Stimulated activated CD4-positive, alpha-beta T cell treated with anti-CD3 and anti-CD28 coated beads, Interleukin-1b, Interleukin-23, amount 100 ng/mL, for 1 hour (primary cell): ENCODE results near the gene FRMD4A.

Experiments used
- DNase-seq, 2 donors: peaks; one replicate each; pipeline ENCODE4 v3.0.0-alpha.2; 2020; ENCODE audit warnings: low read depth in 2 of 2

Gene FRMD4A

DNA sequence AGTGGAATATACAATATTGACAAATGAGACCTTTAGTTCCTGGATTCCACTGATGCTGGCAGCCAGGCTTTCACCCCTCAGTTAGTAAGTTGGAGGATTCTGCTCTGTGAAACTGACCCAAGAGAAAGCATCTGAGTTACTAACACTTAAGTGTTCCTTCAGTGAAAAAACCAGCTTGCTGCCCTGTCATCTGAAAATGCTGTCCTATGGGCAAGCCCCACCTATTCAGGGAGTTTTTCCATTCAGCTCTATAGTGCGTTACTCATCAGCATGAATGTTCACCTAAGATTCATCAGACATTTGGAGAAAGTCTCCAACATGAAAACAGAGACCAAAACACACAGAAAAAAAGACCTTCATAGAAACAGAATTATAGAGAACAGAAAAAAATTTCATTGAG, 706.1 kb downstream of the FRMD4A start:
- no peak for DNase-seq

DNA sequence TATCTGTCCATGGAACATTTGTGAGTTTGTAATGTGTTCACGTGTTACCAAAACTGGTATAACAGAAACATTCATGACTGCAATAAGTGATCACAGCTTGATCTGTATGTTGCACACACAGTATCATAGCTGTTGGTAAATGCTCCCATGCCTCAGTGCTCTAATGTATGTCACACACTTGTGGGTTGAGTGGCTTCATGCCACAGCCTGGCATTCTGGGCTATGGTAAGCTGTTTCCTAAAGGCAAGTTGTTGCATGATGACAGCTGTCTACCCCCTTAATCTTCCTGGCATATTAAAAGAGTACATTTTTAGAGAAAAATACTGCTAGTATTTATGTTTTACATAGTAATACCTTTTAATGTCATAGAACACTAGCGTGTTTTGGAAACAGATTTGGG, 708.8 kb downstream of the FRMD4A start:
- DNase-seq = no peak

DNA sequence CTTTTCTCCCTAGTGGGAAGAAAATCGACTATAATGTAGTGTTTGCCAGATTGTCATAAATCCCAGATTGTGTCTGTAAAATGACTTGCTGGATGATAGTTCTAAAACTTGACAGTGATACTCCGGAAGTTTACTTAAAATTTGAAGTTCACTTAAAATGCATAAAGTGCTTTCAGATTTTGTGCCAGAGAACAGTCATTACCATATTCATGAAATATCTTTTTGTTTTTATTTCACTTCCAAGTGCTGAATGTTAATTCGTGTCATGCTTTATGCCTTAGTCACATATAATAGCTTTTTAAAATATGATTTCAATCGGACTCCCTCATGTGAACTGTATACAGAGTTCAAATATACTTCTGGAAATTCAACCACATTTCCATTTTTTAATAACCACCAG, 713.6 kb downstream of the FRMD4A start:
- no peak for DNase-seq

DNA sequence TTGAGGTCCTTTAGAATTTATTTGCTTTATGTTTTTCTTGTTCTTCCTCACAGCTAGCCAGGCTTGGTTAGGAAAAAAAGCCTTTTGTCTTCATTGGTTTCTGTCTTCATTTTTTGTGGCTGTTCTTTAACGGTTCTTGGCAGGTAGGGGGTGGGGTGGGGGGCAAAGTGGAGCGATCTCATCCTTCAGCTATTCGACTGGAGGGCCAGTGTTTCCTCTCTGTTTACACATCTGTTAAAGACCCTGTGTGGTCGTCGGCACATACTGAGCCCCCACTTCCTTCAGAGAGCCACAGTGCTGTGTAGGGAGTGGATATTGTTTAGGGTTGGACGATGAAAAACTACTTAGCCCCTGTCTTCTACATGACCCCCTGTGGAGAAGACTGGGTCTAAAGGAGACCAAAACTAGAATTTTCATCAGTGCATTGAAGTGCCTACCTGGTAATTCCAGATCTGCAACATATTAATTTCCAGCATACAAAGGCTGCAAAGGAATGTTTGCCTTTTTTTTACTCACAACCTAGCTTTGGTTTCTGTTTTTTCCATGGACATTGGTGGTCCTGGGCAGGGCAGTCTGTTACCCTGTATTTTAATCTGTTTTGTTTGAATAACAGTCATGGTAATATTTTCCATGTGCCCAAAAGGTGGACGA, 714.9 kb downstream of the FRMD4A start:
- no peak for DNase-seq

DNA sequence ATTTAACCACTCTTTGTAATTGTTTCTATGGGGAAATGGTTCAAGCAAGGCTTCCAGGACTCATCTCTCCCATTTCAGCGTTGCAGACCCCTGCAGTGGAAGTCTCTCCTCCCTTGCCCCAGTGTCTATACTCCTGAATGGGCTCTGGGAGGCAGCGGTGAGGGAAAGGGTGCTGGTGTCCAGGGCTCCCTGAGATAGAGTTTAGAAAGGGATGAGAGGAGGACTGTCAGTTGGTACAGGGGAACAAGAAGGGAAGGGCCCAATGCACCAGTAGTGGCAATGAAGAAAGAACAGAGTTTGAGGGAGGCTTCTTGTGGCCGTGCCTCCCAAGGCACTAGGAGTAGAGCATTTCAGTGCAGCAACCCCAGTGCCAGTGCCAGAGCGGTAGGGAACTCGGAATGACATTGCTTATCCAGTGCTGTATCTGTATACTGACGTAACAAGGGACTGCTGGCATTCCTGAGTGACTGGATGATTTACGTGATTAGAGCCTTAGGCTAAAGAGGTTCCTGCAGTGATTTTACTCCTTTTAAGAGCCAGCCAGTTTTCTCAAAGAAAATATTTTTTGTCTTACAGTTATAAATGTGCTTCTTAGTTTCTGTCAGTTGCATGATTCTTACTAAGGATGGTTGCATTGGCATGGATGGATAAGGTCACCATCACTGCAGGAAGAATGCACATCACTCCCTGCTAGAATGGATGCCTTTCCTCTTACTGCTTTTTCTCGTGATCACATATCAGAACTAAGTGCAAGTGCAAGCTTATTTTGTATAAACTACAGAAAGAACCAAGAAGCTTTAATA, 716.0 kb downstream of the FRMD4A start:
- DNase-seq = no peak

DNA sequence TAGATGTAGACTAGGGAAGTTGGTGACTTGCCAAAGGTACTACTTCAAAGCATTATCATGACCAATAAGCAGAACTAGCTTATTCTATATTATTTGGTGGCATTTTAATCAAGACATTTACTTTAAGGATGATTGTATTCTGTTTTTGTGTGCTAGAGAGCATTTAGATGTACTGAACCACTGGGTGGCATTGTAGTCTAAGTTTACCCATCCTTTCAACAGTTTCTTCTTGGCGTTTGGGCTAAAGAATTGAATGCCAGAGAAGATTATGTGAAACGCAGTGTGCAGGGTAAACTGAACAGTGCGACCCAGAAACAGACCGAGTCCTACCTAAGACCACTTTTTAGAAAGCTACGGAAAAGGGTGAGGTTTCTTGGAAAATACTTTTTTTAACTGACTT, 717.2 kb downstream of the FRMD4A start:
- no peak for DNase-seq

DNA sequence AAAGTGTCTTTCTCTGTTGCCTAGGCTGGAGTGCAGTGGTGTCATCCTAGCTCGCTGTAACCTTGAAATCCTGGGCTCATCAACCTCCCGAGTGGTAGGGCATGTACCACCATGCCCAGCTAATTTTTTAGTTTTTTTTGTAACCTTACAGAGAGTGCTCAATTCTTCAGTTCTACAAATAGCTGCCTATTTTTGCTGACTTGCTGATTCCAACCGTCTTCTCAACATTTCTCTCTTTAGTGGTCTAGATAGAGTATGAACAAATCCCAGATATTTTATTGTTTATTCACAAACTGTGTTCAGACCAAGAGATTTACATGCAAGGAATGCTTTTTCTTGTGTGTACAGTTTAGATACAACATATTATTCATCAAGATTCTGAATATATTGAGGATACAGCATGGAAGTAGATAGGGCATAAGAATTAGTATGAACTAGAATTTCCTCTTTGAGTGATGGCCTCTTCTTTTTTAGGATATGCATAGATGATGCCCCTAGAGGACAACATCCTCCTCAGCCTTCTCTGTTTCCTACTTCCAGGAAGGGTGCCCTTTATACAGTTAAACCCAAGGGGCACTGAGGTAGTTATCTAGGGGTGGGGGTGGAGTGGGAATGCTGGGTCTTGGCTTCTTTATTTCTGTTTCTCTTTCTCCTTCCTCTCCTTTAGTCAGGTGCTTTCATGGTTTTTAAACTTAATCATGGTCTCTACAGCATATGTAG, 717.9 kb downstream of the FRMD4A start:
- DNase-seq = no peak

DNA sequence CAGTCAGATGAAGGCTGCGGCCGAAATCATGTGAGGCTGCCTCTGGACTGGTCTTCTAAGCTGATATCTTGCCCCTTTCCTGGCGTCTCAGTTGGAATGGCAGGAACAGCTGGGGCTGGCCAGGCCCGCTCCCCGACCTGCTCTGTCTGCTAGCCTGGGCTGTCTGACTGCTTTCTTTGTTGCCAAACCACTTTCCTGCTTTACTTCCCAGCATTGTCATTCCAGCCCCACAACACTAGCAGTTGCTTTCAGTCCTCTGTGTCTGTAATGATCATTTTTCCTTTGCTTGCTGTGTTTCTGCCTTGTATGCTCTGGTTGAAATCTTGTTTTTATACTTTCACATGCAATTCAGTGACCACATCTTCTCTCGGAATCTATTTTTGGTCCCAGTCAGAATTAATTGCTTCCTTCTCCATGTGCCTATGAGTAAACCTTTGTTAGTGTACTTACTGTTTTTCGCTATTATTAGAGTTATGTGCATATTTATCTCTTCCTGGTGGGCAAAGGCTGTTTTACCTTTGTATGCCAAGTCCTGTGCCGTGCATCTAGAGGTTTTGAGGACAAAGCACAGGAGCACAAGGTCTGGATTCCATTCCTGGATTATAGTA, 722.4 kb downstream of the FRMD4A start:
- DNase-seq = no peak

DNA sequence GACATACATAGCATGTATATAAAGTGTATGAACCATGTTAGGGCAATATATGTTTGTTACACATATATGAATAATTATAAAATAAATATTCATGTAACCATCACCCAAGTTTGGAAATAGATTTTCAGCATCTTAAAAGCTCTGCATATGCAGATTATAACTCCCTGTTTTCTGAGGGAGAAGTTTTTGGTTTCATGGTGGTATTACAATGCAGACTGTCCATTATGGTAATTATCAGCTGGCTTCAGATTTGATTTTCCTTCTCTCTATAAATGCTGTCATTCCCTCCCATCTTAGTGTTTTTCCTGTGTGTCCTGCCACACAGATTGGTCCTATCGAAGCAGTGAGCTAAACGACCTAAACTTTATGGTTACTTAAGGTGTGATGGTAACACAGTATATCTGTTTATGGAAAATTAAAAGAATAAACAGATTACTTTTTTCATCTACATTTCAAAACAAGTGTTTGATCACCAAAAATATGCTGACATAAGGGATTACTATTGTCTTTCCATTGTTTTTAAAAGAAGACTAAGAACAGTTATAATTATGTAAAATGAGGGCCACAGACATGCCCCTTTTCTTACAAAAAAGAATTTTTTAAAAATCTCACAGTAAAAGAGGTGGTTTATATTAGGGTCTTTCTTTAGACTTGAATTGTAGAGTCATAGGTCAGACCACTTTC, 726.2 kb downstream of the FRMD4A start:
- DNase-seq = no peak

DNA sequence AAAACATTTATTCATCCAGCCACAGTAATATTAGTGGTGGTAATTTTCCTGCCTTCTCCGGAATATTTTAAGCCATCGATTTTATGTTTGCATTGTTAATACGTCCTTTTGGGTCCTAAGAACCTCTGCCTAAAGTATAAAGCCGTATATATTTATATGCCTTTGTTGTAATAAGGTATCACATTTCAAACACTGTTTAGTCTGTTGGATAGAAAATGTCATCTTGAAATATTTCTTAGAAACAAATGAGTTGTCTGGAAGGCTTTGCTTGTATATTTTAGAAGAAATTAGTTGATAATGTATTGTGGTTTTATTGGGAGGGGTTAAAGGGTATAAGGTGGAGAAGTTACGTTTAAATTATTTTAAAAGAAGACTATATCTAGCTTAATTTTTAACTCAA, 732.8 kb downstream of the FRMD4A start:
- DNase-seq = no peak

DNA sequence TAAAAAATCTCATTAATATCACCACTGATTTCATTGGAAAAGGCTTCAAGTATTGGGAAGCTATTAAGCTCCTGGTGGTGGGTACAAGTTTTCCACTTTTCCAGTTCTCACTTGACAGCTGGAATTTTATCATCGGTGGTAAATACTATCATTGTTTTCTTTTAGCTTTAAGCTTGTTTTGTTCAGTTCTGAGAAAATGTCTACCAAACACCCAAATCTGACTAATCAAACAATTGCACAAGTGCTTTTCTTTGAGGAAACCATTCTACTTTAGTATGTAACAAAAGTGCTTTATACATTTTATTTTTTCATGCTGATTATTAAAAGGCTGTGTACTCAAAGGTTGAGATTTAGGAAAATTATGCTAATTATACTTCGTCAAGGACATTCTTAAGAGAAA, 736.1 kb downstream of the FRMD4A start:
- no peak for DNase-seq
